Activated CD4-positive, alpha-beta T cell treated with anti-CD3 and anti-CD28 coated beads, Interleukin-2, amount 50 U/mL, for 4 hours (primary cell): ENCODE results near the gene PDGFA.

ENCODE experiments used
- DNase-seq, 2 experiments: peaks; one replicate each; pipeline ENCODE4 v3.0.0-alpha.2; 2020

Gene PDGFA

DNA sequence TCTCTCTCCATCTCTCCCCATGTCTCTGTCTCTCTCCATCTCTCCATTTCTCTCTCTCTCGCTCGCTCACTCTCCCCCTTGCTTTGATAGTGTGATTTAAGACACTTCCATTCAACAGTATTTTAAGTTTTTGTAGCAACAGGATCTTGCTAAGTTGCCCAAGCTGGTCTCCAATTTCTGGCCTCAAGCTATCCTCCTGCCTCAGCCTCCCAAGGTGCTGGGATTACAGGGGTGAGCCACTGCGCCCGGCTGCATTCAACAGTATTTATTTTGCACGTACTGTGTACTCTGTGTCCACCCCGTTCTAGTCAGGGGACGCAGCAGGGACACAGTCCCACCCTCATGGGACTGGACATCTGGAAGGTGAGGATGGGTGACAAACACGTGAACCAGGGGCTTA, 14.4 kb upstream of the PDGFA start:
- no peak for DNase-seq

GRCh38 chr7:533266-533665, 13.6 kb upstream of the PDGFA start:
- DNase-seq, result no peak

DNA sequence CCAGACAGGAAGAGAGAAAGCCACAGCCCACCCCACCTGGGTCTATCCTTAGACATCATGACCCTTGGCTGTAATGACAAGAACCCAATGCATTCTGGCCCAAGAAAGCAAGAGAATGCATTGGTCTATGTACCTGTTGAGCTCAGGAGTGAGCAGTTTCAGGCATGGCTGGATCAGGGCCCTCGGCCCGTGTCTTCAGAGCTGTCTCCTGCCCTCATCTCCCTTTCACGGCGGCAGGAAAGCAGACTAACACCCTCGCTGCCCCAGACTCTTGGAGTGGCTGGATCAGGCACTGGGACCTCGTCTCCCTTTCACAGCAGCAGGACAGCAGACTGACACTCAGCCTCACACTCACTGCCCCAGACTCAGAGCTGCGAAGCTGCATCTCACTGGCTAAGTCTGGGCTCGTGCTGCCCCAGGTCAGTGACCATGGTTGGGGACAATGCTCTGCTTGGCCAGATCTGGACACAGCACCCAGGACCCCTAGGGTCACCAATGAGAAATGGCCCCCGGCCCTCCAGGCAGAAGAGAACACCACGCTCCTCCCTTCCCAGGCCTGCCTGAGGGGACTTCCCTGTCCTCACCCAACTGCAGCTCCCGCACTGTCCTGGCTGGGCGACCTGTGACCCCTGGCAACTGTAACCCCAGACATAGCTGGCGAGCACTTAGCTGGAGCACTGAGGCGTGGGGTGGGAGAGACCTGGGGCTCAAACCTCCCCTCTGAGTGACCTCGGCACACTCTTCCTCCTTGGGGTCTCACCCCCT, 12.9 kb upstream of the PDGFA start:
- DNase-seq, result no peak

- no peak for DNase-seq
Measured at GRCh38 chr7:531777-532176, 12.1 kb upstream of the PDGFA start.

- DNase-seq, result no peak
Measured at GRCh38 chr7:528451-528850, 8.8 kb upstream of the PDGFA start.

- DNase-seq, result no peak
Measured at GRCh38 chr7:527723-528122, 8.1 kb upstream of the PDGFA start.

DNA sequence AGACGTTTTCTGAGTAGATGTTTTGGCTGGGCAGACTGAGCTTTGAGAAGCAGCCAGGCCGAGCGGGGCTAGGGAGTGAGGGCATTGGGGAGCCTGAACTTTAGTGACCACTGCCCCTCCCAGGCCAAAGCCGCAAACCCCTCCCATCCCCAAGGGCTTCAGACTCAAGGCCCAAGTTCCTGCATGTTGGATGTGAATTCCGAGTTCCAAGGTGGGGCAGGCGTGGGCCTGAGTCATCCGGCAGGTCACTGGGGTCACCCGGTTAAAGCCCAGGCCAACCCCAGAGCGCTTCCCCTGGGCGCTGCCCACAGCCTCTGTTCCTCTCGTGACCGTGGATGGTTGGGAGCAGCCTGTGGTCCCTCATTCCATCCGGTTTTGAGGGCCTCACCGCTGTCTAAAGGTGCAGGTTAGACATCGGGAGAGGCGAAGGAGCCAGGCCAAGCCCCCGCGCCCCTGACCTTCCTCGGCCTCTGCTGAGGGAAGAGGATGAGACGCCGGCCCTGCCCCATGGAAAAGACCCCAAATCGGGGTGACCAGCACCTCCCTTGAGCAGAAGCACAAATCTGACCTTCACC, 6.9 kb upstream of the PDGFA start:
- DNase-seq, result no peak

DNA sequence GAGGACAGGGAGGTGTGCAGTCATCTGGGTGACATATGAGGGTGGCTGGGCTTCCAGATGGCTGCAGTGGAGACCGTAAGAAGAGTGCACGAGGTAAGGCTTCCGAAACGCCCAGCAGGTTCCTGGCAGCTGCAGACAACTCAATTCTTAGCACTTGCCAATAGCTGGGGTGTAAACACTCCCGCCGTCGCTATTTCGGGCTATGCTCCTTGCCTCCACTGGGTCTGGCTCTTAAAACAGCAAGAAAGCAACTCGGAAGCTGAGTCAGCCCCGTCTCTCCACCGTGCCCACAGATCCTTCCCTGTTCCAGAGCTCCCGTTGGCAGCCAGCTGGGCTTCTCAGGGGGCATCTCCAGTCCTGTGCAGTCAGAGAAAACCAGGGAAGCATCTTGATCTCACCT, 6.1 kb upstream of the PDGFA start:
- DNase-seq, result no peak

DNA sequence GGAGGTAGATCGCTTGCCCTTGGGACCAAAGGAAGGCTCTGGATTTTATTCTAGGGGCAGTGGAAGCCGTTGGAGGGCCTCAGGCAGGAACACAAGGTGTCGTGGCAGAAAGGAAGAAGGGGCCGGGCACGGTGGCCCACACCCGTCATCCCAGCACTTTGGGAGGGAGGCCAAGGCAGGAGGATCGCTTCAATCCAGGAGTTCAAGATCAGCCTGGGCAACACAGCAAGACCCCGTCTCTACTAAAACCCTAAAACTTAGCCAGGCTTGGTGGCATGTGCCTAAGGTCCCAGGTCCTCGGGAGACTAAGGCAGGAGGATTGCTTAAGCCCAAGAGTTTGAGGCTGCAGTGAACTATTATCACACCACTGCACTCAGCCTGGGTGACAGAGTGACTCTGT, 5.2 kb upstream of the PDGFA start:
- no peak for DNase-seq

- no peak for DNase-seq
Measured at GRCh38 chr7:523347-524336, 4.0 kb upstream of the PDGFA start.

DNA sequence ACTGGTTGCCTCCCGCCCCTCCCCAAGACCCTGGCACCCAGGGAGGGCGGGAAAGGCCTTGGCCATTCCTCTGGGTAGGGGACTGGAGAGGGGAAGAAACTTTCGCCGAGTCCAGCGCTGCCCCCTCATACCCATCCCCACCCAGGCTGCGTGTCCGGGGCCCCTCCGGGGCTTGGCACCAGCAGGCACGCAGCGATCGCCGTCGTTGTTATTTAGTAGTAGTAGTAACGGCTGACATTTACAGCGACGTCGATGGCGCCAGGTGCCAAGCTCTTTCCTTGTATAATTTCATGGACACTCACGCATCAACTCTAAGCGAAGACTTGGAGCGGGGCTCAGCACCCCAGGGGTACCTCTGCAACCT, 3.3 kb upstream of the PDGFA start:
- DNase-seq, result no peak

DNA sequence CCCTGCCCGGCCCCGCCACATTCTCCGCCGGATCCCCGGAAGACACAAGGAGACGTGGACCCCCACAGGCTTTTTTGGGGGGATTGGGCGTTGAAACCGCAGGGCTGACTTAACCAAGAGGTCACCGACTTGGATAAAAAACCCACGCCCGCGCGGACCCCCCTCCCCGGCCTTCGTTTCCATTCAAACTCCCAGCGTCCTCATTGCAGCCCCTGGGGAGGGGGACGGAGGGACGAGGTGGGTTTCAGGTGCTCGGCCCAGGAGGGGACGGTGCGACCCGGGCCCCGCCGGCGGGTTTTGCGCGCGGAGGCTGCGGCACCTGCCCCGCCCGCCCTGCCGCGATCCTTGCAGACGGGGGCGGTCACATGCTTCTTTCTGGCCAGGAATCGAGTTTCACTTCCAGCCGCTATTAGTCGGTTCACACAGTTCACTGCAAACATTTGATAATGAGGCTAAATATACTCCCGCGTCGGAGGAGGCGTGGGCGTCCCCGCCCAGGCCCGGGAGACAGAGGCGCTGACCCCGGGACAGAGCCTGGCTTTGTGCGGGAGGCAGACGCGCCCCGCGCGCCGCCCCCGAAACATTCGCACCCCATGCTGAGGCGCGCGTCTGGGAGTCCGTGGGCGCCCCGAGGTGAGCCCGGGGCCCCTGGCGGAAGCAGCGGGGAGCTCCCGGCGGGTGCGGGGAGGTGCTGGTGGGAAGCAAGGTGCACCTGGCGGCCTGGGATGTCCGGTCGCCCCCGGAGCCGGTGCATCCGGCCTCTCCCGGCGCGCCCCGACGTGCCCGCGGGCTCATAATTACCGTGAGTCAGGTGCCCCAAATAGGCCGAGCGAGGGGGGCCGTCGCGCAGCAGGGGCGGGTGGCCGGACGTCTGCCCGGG, 2.7 kb upstream of the PDGFA start:
- DNase-seq, result peak in 1 of 2 experiments; percentile 34

GRCh38 chr7:521221-522070, 1.8 kb upstream of the PDGFA start:
- no peak for DNase-seq

DNA sequence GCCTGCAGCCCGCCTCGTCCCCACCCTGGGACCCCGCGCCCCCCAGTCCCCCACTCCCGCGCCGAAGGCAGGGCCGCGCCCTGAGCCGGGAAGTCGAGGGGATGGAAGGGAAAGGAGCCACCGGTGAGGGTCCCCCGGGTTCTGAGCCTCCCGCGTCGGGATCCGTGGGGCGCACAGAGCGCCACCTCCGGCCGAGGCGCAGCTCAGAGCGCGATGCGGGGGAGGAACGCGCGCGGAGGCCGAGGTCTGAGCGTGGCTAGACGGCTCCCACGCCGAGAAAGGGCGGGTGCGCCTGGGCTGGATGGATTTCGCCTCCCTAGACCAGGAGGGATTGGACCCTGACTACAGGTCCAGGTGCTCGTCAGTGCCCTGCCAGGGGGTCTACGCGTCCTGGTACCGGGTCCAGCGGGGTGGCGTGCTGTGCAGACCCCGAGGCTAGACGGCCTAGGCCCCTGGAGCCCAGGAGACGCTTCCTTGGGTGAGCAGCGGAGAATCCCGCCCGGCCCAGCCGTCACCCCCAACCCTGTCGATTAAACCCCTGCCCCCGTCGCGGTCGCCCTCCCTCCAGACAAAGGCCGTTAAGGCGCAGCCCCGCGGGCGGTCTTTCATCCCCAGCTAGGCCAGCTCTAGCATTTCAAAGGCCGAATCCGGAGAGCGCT, 986 bp upstream of the PDGFA start:
- DNase-seq, result no peak

GRCh38 chr7:518630-519483, 789 bp downstream of the PDGFA start:
- no peak for DNase-seq

DNA sequence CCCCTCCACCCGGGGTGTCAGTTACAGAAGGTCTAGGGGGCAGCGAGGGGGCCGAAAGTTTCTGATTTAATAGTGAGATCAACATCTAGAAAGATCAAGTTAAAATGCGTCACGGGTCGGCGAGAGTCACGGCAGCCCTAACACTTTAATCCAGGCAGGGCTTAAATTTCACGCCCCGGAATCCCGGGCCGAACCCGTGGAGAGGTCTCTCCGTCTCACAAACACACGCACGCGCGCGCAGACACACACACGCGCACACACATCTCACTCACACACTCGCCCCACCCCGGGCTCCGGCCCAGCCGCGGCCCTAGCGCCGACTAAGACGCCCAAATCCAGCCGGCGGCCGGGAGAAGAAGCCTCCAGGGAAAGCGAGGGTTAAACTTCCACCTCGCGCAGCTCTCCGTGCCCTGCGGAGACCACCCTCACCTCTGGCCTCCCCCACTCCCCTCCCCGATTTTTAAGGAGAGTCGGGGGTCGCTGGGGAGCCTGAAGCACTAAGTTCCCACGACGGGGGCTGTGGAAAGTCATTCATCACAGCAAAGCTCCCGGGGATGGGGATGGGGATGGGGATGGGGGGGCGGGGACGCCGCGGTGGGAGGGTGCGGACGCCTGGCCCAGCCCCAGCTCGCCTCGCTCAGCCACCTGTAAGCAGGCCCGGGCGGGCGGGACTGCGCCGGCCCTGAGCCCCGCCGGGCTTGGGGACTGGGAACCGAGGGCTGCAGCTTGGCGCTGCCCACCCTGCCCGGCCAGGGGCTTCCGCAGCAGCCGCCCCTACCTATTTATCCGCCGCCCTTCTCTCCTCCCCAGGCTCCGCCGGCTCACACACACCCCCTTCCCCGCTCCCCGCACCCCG, 1.6 kb downstream of the PDGFA start:
- no peak for DNase-seq

- no peak for DNase-seq
Measured at GRCh38 chr7:516606-517456, 2.8 kb downstream of the PDGFA start.

- no peak for DNase-seq
Measured at GRCh38 chr7:516216-516605, 3.4 kb downstream of the PDGFA start.
